ENCODE results near the gene ZNF821.
"Not testable (repeated sequence)": the region's sequence is repeated elsewhere in the genome, so short reads cannot be mapped to it uniquely, and the experiment has no call there.

ZNF821 gene

DNA sequence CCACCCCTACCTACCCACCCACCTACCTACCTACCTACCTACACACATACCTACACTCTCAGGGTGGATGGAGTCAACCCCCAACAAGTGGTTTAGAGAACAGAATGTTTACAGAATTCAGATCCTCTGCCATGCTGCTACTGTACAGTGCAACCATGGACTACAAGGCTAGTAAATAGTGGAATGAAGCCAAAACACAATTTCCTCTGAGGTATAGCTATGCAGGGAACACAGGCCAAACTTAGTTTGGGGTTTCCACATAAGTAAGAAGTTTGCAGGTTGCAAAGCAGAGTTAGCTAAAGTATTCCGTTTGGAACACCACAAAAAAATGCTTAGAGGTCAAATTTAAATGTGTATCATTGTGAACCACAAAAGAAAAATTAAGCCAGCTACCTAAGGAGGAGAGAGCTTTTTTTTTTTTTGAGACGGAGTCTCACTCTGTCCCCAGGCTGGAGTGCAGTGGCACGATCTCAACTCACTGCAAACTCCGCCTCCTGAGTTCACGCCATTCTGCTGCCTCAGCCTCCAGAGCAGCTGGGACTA lies 72.7 kb downstream of the ZNF821 start:
- DNase-seq (ENCODE audit: extremely low read depth in 1 of 2, low read depth in 1 of 2) = no peak

DNA sequence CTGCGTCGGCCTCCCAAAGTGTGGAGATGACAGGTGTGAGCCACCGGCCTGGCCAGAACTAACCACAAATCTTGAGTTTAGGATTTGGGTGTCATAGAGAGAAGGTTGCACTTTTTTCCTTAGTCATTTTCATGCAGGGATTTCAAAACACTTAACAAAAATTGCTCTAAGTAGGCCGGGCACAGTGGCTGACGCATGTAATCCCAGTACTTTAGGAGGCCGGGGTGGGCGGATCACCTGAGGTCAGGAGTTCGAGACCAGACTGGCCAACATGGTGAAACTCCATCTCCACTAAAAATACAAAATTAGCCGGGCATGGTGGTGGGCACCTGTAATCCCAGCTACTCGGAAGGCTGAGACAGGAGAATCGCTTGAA lies 73.8 kb downstream of the ZNF821 start:
- not testable (repeated sequence) for DNase-seq (ENCODE audit: extremely low read depth in 1 of 2, low read depth in 1 of 2)
